ENCODE results near the gene TMEM205.

The TMEM205 gene

DNA sequence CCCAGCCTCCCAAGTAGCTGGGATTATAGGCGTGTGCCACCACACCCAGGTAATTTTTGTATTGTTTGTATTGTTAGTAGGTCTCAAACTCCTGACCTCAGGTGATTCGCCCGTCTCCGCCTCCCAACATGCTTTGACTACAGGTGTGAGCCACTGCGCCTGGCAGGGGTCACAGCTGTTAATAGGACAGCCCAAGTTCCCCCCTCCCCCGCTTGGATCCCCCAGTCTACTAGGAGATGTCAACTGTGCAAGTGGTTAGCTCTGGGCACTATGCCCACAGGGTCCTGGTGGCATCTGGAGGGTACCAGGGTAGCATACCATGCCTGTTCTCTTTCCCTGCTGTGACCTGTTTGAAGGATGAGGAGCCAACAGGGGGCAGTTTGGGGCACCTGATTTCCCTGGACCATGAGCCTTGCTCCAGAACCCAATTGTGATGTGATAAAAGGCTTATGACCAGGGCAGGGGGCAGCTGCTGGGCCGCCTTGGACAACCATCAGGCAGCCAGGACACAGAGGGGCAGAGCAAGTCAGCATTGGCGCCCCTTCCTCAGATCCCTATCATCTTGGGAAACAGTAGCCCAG lies 50.3 kb downstream of the TMEM205 start, which contains the start of gene TSPAN16:
Gene TSPAN16, plus strand, starts transcription at position 496 of the 581 bp plus-strand sequence. CDS start 138 bp downstream, outside the sequence.
- DNase-seq, result no peak

DNA sequence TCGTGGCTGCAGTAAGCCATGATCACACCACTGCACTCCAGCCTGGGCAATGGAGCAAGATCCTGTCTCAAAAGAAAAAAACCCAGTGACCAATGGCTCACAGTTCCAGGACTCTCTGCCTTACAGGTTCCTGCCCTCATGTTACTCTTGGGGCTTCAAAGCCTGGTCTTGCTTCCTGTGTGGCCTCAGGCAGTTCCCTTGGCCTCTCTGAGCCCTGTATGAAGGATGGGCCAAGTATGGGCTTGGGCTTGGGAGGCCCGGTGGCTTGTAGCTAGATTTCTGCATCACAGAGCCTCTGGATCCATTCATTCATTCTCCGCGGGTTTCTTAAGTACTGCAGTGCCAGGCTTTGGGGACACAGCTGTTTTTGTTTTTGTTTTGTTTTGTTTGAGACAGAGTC lies 50.9 kb downstream of the TMEM205 start:
- DNase-seq, result no peak

DNA sequence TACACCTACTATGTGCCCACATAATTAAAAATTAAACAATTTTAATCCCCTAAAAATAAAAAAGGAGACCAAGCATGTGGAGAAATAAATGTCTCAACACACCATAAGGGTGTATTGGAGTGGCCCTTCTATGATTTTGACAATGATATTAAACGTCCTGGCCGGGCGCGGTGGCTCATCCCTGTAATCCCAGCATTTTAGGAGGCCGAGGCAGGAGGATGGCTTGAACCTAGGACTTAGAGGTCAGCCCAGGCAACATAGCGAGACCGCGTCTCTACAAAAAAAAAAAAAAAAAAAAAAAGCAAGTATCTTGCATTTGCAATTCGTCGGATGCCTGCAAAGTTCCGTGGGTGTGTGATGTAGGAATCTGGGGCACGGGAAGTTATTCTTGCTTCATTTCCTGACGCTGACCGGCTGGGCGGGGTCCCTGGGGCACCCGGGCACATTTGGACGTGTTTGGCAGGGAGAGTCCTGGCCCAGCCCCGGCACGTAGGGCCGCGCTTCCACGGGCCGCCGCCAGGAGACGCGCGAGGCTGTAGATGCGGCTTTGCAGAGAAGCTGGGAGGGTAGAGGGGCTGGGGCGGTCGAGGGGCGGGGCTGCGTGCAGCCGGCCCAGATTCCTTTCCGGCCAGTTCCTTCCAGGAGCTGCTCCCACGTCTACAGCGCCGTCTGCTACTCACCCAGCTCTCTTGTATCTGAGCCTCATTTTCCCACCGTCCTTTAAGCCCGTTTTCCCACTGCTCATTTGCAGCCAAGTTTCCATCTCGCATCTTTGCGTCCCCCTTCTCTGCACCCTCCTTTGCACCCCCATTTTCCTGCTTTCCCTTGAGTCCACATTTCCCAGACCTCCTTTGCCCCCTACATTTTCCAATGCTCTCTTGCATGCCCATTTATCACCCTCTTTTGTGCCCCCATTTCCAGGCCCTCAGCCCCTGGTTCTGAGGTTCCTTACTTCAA lies 52.4 kb downstream of the TMEM205 start:
- DNase-seq, result peak; percentile 90
